CD14-positive monocyte (primary cell): ENCODE measurements around the gene COPB2. TPM values are rescaled to one million over a fixed set of nuclear protein-coding genes. Genes with fewer than 3 reads are reported as not detected.

Experiments used
- DNase-seq, 3 donors: peaks; one replicate each; pipeline ENCODE4 v3.0.0-alpha.2; 2011 to 2022
- H2AFZ ChIP-seq: 2 replicates; pipeline ENCODE4 v1.6.0; 2012; ENCODE audit warnings: mild to moderate bottlenecking, low read depth, low read length, inconsistent platforms; ENCODE audit not compliant: insufficient read depth, poor library complexity, severe bottlenecking
- H3K27ac ChIP-seq, 2 donors: 1 replicate in 1 of 2; 2 replicates in 1 of 2; pipeline ENCODE4 v1.5.1; 2012 to 2013; ENCODE audit warnings: low read length in 2 of 2, control low read depth in 1 of 2, inconsistent platforms in 1 of 2, low read depth in 1 of 2, mild to moderate bottlenecking in 1 of 2
- H3K27me3 ChIP-seq, 2 donors: one replicate each; pipeline versions ENCODE4 v1.6.0 to v1.6.1; 2011 to 2013; ENCODE audit warnings: low read length in 2 of 2; ENCODE audit not compliant: control insufficient read depth in 2 of 2, insufficient read depth in 2 of 2
- H3K36me3 ChIP-seq, 2 donors: replicated peaks in 1 of 2; 1 replicate in 1 of 2; 2 replicates in 1 of 2; pipeline versions ENCODE4 v1.5.1 to v1.6.1; 2012 to 2013; ENCODE audit warnings: low read length in 2 of 2, control low read depth in 1 of 2, inconsistent platforms in 1 of 2, mild to moderate bottlenecking in 1 of 2; ENCODE audit not compliant: insufficient read depth in 2 of 2, control insufficient read depth in 1 of 2
- H3K4me1 ChIP-seq, 2 donors: 1 replicate in 1 of 2; 2 replicates in 1 of 2; pipeline versions ENCODE4 v1.5.1 to v1.6.1; 2012 to 2013; ENCODE audit warnings: low read length in 2 of 2, control low read depth in 1 of 2, inconsistent platforms in 1 of 2, mild to moderate bottlenecking in 1 of 2, moderate library complexity in 1 of 2; ENCODE audit not compliant: insufficient read depth in 2 of 2, control insufficient read depth in 1 of 2
- H3K4me2 ChIP-seq: replicated peaks from 2 replicates; pipeline ENCODE3; 2012; ENCODE audit warnings: low read length, moderate library complexity, mild to moderate bottlenecking; ENCODE audit not compliant: poor library complexity, severe bottlenecking; ENCODE audit errors: extremely low read depth
- H3K4me3 ChIP-seq, 3 experiments: fragments of 200-600 bp in 1 of 3; sonication (generic) in 1 of 3; replicated peaks in 1 of 3; 1 replicate in 2 of 3; 2 replicates in 1 of 3; pipeline ENCODE4 v1.5.1; 2011 to 2013; ENCODE audit warnings: low read length in 3 of 3, mild to moderate bottlenecking in 3 of 3, control low read depth in 2 of 3, low read depth in 2 of 3, inconsistent platforms in 1 of 3, moderate library complexity in 1 of 3
- H3K79me2 ChIP-seq: 2 replicates; pipeline ENCODE4 v1.6.0; 2012; ENCODE audit warnings: mild to moderate bottlenecking, control low read depth, inconsistent platforms, low read length, moderate library complexity; ENCODE audit not compliant: insufficient read depth
- H3K9ac ChIP-seq: 2 replicates; pipeline ENCODE4 v1.6.0; 2017; ENCODE audit warnings: low read length, mild to moderate bottlenecking; ENCODE audit not compliant: insufficient read depth, poor library complexity, severe bottlenecking
- H3K9me3 ChIP-seq, 2 donors: replicated peaks in 1 of 2; 1 replicate in 1 of 2; 2 replicates in 1 of 2; pipeline versions ENCODE4 v1.5.1 to v1.6.1; 2012 to 2013; ENCODE audit warnings: low read length in 2 of 2, control low read depth in 1 of 2; ENCODE audit not compliant: control insufficient read depth in 1 of 2, insufficient read depth in 1 of 2
- H4K20me1 ChIP-seq: 2 replicates; pipeline ENCODE4 v1.6.0; 2012; ENCODE audit warnings: mild to moderate bottlenecking, low read length, control low read depth, moderate library complexity; ENCODE audit not compliant: insufficient read depth
- H3K27ac Mint-ChIP-seq, 7 donors: one replicate each; pipeline ENCODE4 v1.8.0; 2020; ENCODE audit warnings: mild to moderate bottlenecking in 7 of 7, mixed read lengths in 7 of 7, moderate library complexity in 6 of 7, inconsistent platforms in 2 of 7
- H3K27me3 Mint-ChIP-seq, 3 donors: one replicate each; pipeline ENCODE4 v1.8.0; 2021 to 2022; ENCODE audit warnings: low read depth in 3 of 3, mild to moderate bottlenecking in 3 of 3, mixed read lengths in 3 of 3, moderate library complexity in 3 of 3, inconsistent platforms in 1 of 3
- H3K36me3 Mint-ChIP-seq, 2 donors: one replicate each; pipeline ENCODE4 v1.8.0; 2020; ENCODE audit warnings: mixed read lengths in 2 of 2, inconsistent platforms in 1 of 2, mild to moderate bottlenecking in 1 of 2
- H3K4me1 Mint-ChIP-seq: one replicate; pipeline ENCODE4 v1.8.0; 2020; ENCODE audit warnings: mild to moderate bottlenecking, mixed read lengths
- H3K4me3 Mint-ChIP-seq, 2 donors: one replicate each; pipeline ENCODE4 v1.8.0; 2020; ENCODE audit warnings: mild to moderate bottlenecking in 2 of 2, mixed read lengths in 2 of 2, moderate library complexity in 1 of 2
- H3K9me3 Mint-ChIP-seq, 7 donors: one replicate each; pipeline ENCODE4 v1.8.0; 2020 to 2022; ENCODE audit warnings: mixed read lengths in 7 of 7, mild to moderate bottlenecking in 6 of 7, moderate library complexity in 6 of 7, inconsistent platforms in 2 of 7
- CTCF ChIP-seq: fragments of 200-600 bp; IDR thresholded peaks from one replicate; pipeline ENCODE4 v1.8.0; 2022; ENCODE audit warnings: antibody characterized with exemption, mild to moderate bottlenecking
- WGBS: methylation state at CpG from one replicate; pipeline ENCODE4 v1.1.5; 2013; ENCODE audit warnings: missing lambda C conversion rate; ENCODE audit not compliant: insufficient coverage; 5-methylcytosine and 5-hydroxymethylcytosine counted together
- intact Hi-C, 2 donors: fragments of 100-400 bp; cut with micrococcal nuclease; formaldehyde crosslinking; loops; one replicate each; pipeline versions ENCODE4 v1.15.0 to v1.15.1; 2023
- polyA plus RNA-seq, 3 donors: library from polyadenylated mRNA; depleted of rRNA in 1 of 3; unstranded in 2 of 3; stranded (reverse) in 1 of 3; fragments of 300-500 nt in 2 of 3; fragments of >200 nt in 1 of 3; fragmentation: Illumina TruSeq in 2 of 3; gene quantifications; 1 replicate in 2 of 3; 2 replicates in 1 of 3; pipeline ENCODE4 v1.2.3, GENCODE V29; 2012 to 2021

The COPB2 gene
- polyA plus RNA-seq, 3 donors, result 22.6 to 95.6 (median 76.9) TPM

DNA sequence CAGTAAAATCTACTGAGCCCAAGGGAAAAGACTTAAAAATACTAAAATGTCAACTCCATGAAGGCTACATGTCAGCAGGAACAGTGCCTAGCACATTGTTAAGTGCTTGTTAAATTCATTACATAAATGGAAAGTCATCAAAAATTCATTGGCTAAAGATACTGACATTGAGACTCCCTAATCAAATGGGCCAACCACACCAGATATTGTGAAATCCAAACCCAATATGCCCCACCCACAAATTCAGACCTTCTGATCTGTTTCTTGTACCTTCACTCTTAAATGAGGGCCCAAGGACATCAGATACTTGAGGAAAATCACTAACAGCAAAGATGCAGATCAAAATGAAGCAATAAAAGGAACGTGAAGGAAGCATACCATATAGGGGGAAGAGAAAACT lies 24.9 kb downstream of the COPB2 start:
- H3K36me3 ChIP-seq, result peaks cover 100% of the 10 kb centered on the region in 2 donors
- H4K20me1 ChIP-seq, result peaks cover 40% of the 10 kb centered on the region
- Mint-ChIP-seq H3K27me3 (peaks cover 0 to 1% (median 0%) of the 10 kb centered on the region in 3 donors), H3K4me3 (no peak overlapping the region), H3K9me3 (no peaks in the 10 kb centered on the region), H3K27ac (peak overlapping the region in 1 of 7 donors; percentile 55), H3K4me1 (no peaks in the 10 kb centered on the region), H3K36me3 (peaks cover 89 to 93% of the 10 kb centered on the region in 2 donors)
- intact Hi-C loops, result no loop called here
- peaks cover 4% of the 10 kb centered on the region for H3K79me2 ChIP-seq
- no peaks in the 10 kb centered on the region for H3K27me3 ChIP-seq
- no peak for TF ChIP-seq CTCF
- H3K9me3 ChIP-seq, result no peaks in the 10 kb centered on the region
- no peak overlapping the region for H3K27ac ChIP-seq
- H2AFZ ChIP-seq, result no peak overlapping the region
- no CpG with 5 or more reads among the region's 1 CpG for WGBS
- no peak overlapping the region for H3K9ac ChIP-seq
- DNase-seq, result no peak
- no peaks in the 10 kb centered on the region for H3K4me1 ChIP-seq
- no peak overlapping the region for H3K4me2 ChIP-seq
- H3K4me3 ChIP-seq, result no peak overlapping the region

DNA sequence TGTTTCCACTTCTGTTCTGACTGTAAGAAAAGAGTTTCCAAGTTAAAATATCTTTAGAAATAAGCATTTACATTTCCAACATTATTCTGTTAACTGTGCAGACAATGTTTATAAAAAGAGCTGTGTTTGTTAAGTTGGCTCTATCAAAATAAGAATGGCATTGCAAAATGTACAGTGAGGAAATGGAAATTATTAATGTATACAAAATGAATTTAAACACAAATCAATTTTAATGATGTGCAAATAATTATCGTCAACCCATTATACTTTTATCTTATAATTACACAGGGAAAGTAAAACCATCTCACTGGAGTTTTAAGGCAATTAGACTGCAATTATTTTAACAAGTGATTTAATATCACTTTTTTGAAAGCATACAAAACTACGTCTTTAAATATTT lies 28.2 kb downstream of the COPB2 start:
- Histone ChIP-seq H3K36me3 (peaks cover 99 to 100% of the 10 kb centered on the region in 2 donors), H3K9ac (no peak overlapping the region), H3K9me3 (no peaks in the 10 kb centered on the region), H3K27ac (no peak overlapping the region), H3K4me2 (no peak overlapping the region), H3K79me2 (peaks cover 4% of the 10 kb centered on the region), H4K20me1 (peaks cover 40% of the 10 kb centered on the region), H3K27me3 (no peaks in the 10 kb centered on the region), H3K4me1 (no peaks in the 10 kb centered on the region), H2AFZ (no peak overlapping the region), H3K4me3 (no peak overlapping the region)
- WGBS, result no CpG with 5 or more reads among the region's 2 CpGs
- no peak for TF ChIP-seq CTCF
- Mint-ChIP-seq H3K27me3 (no peaks in the 10 kb centered on the region), H3K9me3 (no peaks in the 10 kb centered on the region), H3K27ac (no peak overlapping the region), H3K36me3 (peaks cover 89 to 92% of the 10 kb centered on the region in 2 donors), H3K4me1 (no peaks in the 10 kb centered on the region), H3K4me3 (no peak overlapping the region)
- intact Hi-C loops, result no loop called here
- no peak for DNase-seq
